Kidney (tissue), 14 donors: ENCODE measurements around the gene MANEAL. TPM values are rescaled to one million over a fixed set of nuclear protein-coding genes. Genes with fewer than 3 reads are reported as not detected.

Experiments used
- DNase-seq, 5 donors: peaks; one replicate each; pipeline ENCODE4 v3.0.0-alpha.2; 2013 to 2020
- FAIRE-seq: peaks from 2 replicates; lab custom pipeline; 2012; peaks lifted over from hg19 to GRCh38; lab: Jason Lieb, UNC
- H3K27ac ChIP-seq, 2 donors: one replicate each; pipeline ENCODE4 v1.7.0; 2013; ENCODE audit warnings: low read depth in 2 of 2, low read length in 2 of 2, inconsistent platforms in 1 of 2
- H3K27me3 ChIP-seq: one replicate; pipeline ENCODE4 v1.7.1; 2013; ENCODE audit warnings: low read length, inconsistent platforms; ENCODE audit not compliant: control insufficient read depth, insufficient read depth
- H3K36me3 ChIP-seq, 3 donors: one replicate each; pipeline versions ENCODE4 v1.7.0 to v1.7.1; 2013; ENCODE audit warnings: low read length in 3 of 3, control low read depth in 1 of 3, inconsistent platforms in 1 of 3; ENCODE audit not compliant: insufficient read depth in 3 of 3, control insufficient read depth in 2 of 3
- H3K4me1 ChIP-seq, 3 donors: one replicate each; pipeline versions ENCODE4 v1.7.0 to v1.7.1; 2013; ENCODE audit warnings: low read length in 3 of 3, inconsistent platforms in 1 of 3, low read depth in 1 of 3; ENCODE audit not compliant: control insufficient read depth in 2 of 3, insufficient read depth in 2 of 3
- H3K4me3 ChIP-seq, 3 donors: one replicate each; pipeline versions ENCODE4 v1.7.0 to v1.8.1; 2013; ENCODE audit warnings: low read length in 3 of 3, control low read depth in 1 of 3, inconsistent platforms in 1 of 3
- H3K9ac ChIP-seq, 3 donors: one replicate each; pipeline versions ENCODE4 v1.7.0 to v1.7.1; 2013; ENCODE audit warnings: low read length in 3 of 3, control low read depth in 1 of 3, inconsistent platforms in 1 of 3
- H3K9me3 ChIP-seq, 3 donors: one replicate each; pipeline versions ENCODE4 v1.7.0 to v1.7.1; 2013; ENCODE audit warnings: low read length in 3 of 3, control low read depth in 1 of 3, inconsistent platforms in 1 of 3; ENCODE audit not compliant: control insufficient read depth in 2 of 3, insufficient read depth in 1 of 3
- CTCF ChIP-seq: IDR thresholded peaks from 3 replicates; pipeline ENCODE4 v1.5.1; 2012; ENCODE audit warnings: mild to moderate bottlenecking, moderate library complexity, borderline replicate concordance; ENCODE audit not compliant: insufficient read depth; ENCODE audit errors: extremely low read depth
- intact Hi-C: fragments of 100-400 bp; cut with DNase I; formaldehyde crosslinking; loops from one replicate; pipeline ENCODE4 v1.11.1; 2022
- polyA plus RNA-seq: library from polyadenylated mRNA; stranded (reverse); fragments of 350-450 nt; fragmentation: Illumina TruSeq; extraction: RNeasy Lipid Tissue Mini Kit (QIAGEN cat#74804); gene quantifications from one replicate; pipeline ENCODE4 v1.2.3, GENCODE V29; 2014; ENCODE audit warnings: low read depth, low replicate concordance; ENCODE audit not compliant: insufficient read depth
- total RNA-seq: library from RNA; stranded (reverse); fragmentation: NEBNext Ultra II Directional; extraction: Animal tissue kit (Norgen Biotek cat#: 25700); gene quantifications from one replicate; pipeline ENCODE4 v1.2.1, GENCODE V29; 2021
- donor health status: control.
- donor health status: control.
- donor health status: control.
- donor health status: control.
- donor health status: control.
- donor health status: DM: yes; HTN: yes; CAD: no.
- donor health status: Normal renal cell carcinoma (clear cell type).

Gene MANEAL
- total and polyA plus RNA-seq, 2 donors from 2014 or later = 4.6 to 4.7 TPM

- Histone ChIP-seq H3K9ac (no peak overlapping the region), H3K4me3 (no peak overlapping the region), H3K27me3 (no peaks in the 10 kb centered on the region), H3K4me1 (peaks cover 0 to 11% (median 10%) of the 10 kb centered on the region in 3 donors), H3K36me3 (no peaks in the 10 kb centered on the region), H3K9me3 (no peaks in the 10 kb centered on the region), H3K27ac (no peak overlapping the region)
- DNase-seq (no peak), FAIRE-seq (no peak)
- TF ChIP-seq CTCF = no peak
- intact Hi-C loops = no loop called here
These were observed 53.1 kb downstream of the MANEAL start for GRCh38 chr1:37846647-37847339.

GRCh38 chr1:37849480-37849879 is 55.8 kb downstream of the MANEAL start:
- no peak overlapping the region for H3K27ac ChIP-seq
- intact Hi-C loops = no loop called here
- H3K9ac ChIP-seq = no peak overlapping the region
- no peak for FAIRE-seq
- no peaks in the 10 kb centered on the region for H3K27me3 ChIP-seq
- no peaks in the 10 kb centered on the region for H3K9me3 ChIP-seq
- peaks cover 0 to 9% (median 5%) of the 10 kb centered on the region in 3 donors for H3K4me1 ChIP-seq
- H3K36me3 ChIP-seq = peaks cover 0 to 7% (median 3%) of the 10 kb centered on the region in 3 donors
- DNase-seq = no peak
- TF ChIP-seq CTCF = no peak
- no peak overlapping the region for H3K4me3 ChIP-seq

- Histone ChIP-seq H3K9ac (no peak overlapping the region), H3K36me3 (peaks cover 0 to 11% (median 3%) of the 10 kb centered on the region in 3 donors), H3K4me3 (no peak overlapping the region), H3K9me3 (no peaks in the 10 kb centered on the region), H3K27ac (no peak overlapping the region), H3K27me3 (no peaks in the 10 kb centered on the region), H3K4me1 (peaks cover 0 to 3% (median 0%) of the 10 kb centered on the region in 3 donors)
- intact Hi-C loops = no loop called here
- DNase-seq (no peak), FAIRE-seq (no peak)
- TF ChIP-seq CTCF = no peak
These were observed 56.8 kb downstream of the MANEAL start for GRCh38 chr1:37850352-37850955.

Other genes starting within 250 kb of the MANEAL start
- 20.1 TPM for gene SNIP1, start 239.6 kb upstream of the MANEAL start, total RNA-seq
- 3.9 TPM for gene SNIP1, start 239.6 kb upstream of the MANEAL start, polyA plus RNA-seq
- gene DNALI1, start 236.9 kb upstream of the MANEAL start, total RNA-seq = 34.8 TPM
- 46.4 TPM for gene DNALI1, start 236.9 kb upstream of the MANEAL start, polyA plus RNA-seq
- 35.9 TPM for gene GNL2, start 197.9 kb upstream of the MANEAL start, total RNA-seq
- gene GNL2, start 197.9 kb upstream of the MANEAL start, polyA plus RNA-seq = 36.7 TPM
- 0.19 TPM for gene RSPO1, start 159.0 kb upstream of the MANEAL start, total RNA-seq
- gene RSPO1, start 159.0 kb upstream of the MANEAL start, polyA plus RNA-seq = 0.26 TPM
- 1.0 TPM for gene CDCA8, start 101.3 kb upstream of the MANEAL start, total RNA-seq
- gene CDCA8, start 101.3 kb upstream of the MANEAL start, polyA plus RNA-seq = 0.71 TPM
- 0.88 TPM for gene EPHA10, start 28.7 kb upstream of the MANEAL start, total RNA-seq
- gene EPHA10, start 28.7 kb upstream of the MANEAL start, polyA plus RNA-seq = not detected
- gene C1orf122, start 13.9 kb downstream of the MANEAL start, total RNA-seq = 37.2 TPM
- 147 TPM for gene C1orf122, start 13.9 kb downstream of the MANEAL start, polyA plus RNA-seq
- 9.0 TPM for gene YRDC, start 14.4 kb downstream of the MANEAL start, total RNA-seq
- 11.0 TPM for gene YRDC, start 14.4 kb downstream of the MANEAL start, polyA plus RNA-seq
- gene MTF1, start 65.7 kb downstream of the MANEAL start, total RNA-seq = 26.7 TPM
- gene MTF1, start 65.7 kb downstream of the MANEAL start, polyA plus RNA-seq = 2.2 TPM
- 32.9 TPM for gene INPP5B, start 153.2 kb downstream of the MANEAL start, total RNA-seq
- 8.4 TPM for gene INPP5B, start 153.2 kb downstream of the MANEAL start, polyA plus RNA-seq
- gene SF3A3, start 196.2 kb downstream of the MANEAL start, total RNA-seq = 50.7 TPM
- 28.7 TPM for gene SF3A3, start 196.2 kb downstream of the MANEAL start, polyA plus RNA-seq
- 19.6 TPM for gene FHL3, start 211.7 kb downstream of the MANEAL start, total RNA-seq
- gene FHL3, start 211.7 kb downstream of the MANEAL start, polyA plus RNA-seq = 8.2 TPM
- gene UTP11, start 218.9 kb downstream of the MANEAL start, total RNA-seq = 26.2 TPM
- 24.2 TPM for gene UTP11, start 218.9 kb downstream of the MANEAL start, polyA plus RNA-seq